H1 (cell line): ENCODE data around the gene OR5AR1.

Experiments
- CHD1 ChIP-seq: IDR thresholded peaks from 2 replicates; pipeline ENCODE4 v1.6.1; 2012; ENCODE audit warnings: low read depth, low read length, improper control_type of control experiment
- EP300 ChIP-seq, 2 experiments: IDR thresholded peaks; 1 replicate in 1 of 2; 2 replicates in 1 of 2; pipeline ENCODE4 v1.6.1; 2011 to 2012; ENCODE audit warnings: low read depth in 2 of 2, low read length in 2 of 2, mild to moderate bottlenecking in 2 of 2, borderline replicate concordance in 1 of 2, inconsistent platforms in 1 of 2, moderate library complexity in 1 of 2
- HDAC6 ChIP-seq: IDR thresholded peaks from one replicate; pipeline ENCODE4 v1.7.1; 2012; ENCODE audit warnings: low read depth, mild to moderate bottlenecking, inconsistent platforms, low read length, moderate library complexity
- KDM1A ChIP-seq: fragments of 200-600, 300-600 bp; sonication (generic); IDR thresholded peaks from 2 replicates; pipeline ENCODE4 v1.7.1; 2016; ENCODE audit warnings: mild to moderate bottlenecking, low read length, borderline replicate concordance
- NRF1 ChIP-seq: IDR thresholded peaks from 2 replicates; pipeline ENCODE4 v1.6.1; 2011; ENCODE audit warnings: mild to moderate bottlenecking, low read depth, low read length, improper control_type of control experiment
- POLR2A ChIP-seq, 2 experiments: IDR thresholded peaks; 1 replicate in 1 of 2; 2 replicates in 1 of 2; pipeline ENCODE4 v1.6.1; 2011; ENCODE audit warnings: low read depth in 2 of 2, low read length in 2 of 2, mild to moderate bottlenecking in 2 of 2; ENCODE audit errors: control extremely low read depth in 1 of 2
- SUZ12 ChIP-seq: fragments of 200-600 bp; sonication (generic); IDR thresholded peaks from 2 replicates; pipeline ENCODE4 v1.6.1; 2012; ENCODE audit warnings: mild to moderate bottlenecking, inconsistent platforms, low read length, moderate library complexity, mixed read lengths
- TF ChIP-seq, protein P1 (sequence below), 3 experiments: IDR thresholded peaks; 1 replicate in 2 of 3; 2 replicates in 1 of 3; pipeline versions ENCODE4 v1.5.1 to v1.6.1; 2011; ENCODE audit warnings: low read length in 3 of 3, mild to moderate bottlenecking in 3 of 3, inconsistent platforms in 2 of 3, low read depth in 1 of 3, moderate library complexity in 1 of 3; ENCODE audit not compliant: insufficient read depth in 1 of 3; ENCODE audit errors: control extremely low read depth in 1 of 3
- TF ChIP-seq, protein P2 (sequence below): IDR thresholded peaks from 2 replicates; pipeline ENCODE4 v1.6.1; 2012; ENCODE audit warnings: inconsistent platforms

DNA sequence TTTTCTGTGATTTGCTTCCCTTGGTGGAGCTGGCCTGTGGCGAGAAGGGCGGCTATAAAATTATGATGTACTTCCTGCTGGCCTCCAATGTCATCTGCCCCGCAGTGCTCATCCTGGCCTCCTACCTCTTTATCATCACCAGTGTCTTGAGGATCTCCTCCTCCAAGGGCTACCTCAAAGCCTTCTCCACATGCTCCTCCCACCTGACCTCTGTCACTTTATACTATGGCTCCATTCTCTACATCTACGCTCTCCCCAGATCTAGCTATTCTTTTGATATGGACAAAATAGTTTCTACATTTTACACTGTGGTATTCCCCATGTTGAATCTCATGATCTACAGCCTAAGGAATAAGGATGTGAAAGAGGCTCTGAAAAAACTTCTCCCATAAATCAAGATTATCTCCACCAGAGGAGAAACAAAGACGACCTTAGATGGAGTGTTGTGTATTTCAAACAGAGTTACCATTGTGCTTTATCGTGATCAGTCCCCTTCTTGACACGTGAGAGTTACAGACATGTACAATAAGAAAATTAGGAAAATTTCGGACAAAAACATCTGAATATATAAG, 37.5 kb downstream of the OR5AR1 start:
- TF ChIP-seq CHD1 (no peak), SUZ12 (no peak), POLR2A (IDR thresholded peaks at IDR 0.05; ENCODE audit: control extremely low read depth in 1 of 2, low read depth in 2 of 2, low read length in 2 of 2) (no peak), KDM1A (no peak), NRF1 (no peak), HDAC6 (no peak), EP300 (IDR thresholded peaks at IDR 0.05; ENCODE audit: borderline replicate concordance in 1 of 2, low read depth in 2 of 2, low read length in 2 of 2) (no peak)
- TF ChIP-seq, protein P1, sequence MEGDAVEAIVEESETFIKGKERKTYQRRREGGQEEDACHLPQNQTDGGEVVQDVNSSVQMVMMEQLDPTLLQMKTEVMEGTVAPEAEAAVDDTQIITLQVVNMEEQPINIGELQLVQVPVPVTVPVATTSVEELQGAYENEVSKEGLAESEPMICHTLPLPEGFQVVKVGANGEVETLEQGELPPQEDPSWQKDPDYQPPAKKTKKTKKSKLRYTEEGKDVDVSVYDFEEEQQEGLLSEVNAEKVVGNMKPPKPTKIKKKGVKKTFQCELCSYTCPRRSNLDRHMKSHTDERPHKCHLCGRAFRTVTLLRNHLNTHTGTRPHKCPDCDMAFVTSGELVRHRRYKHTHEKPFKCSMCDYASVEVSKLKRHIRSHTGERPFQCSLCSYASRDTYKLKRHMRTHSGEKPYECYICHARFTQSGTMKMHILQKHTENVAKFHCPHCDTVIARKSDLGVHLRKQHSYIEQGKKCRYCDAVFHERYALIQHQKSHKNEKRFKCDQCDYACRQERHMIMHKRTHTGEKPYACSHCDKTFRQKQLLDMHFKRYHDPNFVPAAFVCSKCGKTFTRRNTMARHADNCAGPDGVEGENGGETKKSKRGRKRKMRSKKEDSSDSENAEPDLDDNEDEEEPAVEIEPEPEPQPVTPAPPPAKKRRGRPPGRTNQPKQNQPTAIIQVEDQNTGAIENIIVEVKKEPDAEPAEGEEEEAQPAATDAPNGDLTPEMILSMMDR (IDR thresholded peaks at IDR 0.05; ENCODE audit: control extremely low read depth in 1 of 3, insufficient read depth in 1 of 3, low read depth in 1 of 3, low read length in 3 of 3) = no peak
- TF ChIP-seq, protein P2, sequence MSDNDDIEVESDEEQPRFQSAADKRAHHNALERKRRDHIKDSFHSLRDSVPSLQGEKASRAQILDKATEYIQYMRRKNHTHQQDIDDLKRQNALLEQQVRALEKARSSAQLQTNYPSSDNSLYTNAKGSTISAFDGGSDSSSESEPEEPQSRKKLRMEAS = no peak
